HL-60/S4 treated with retinoic acid at 250 ng/mL for 4 days and 3 days (cell line): ENCODE data around the gene TEF.

Experiments used
- in situ Hi-C: fragments of 300-500 bp; cut with MboI; formaldehyde crosslinking; loops from 2 replicates; pipeline ENCODE4 v1.7.0; 2022; ENCODE audit warnings: low sequenced_read_pairs

Gene TEF

GRCh38 chr22:41380993-41381328, 781 bp upstream of the TEF start:
- in situ Hi-C loops: no loop called here

GRCh38 chr22:41382098-41382578, 396 bp downstream of the TEF start:
- in situ Hi-C loops: no loop called here

GRCh38 chr22:41382610-41383009, 868 bp downstream of the TEF start:
- in situ Hi-C loops: no loop called here

- in situ Hi-C loops: no loop called here
Measured at GRCh38 chr22:41383085-41383484, 1.3 kb downstream of the TEF start.

GRCh38 chr22:41384128-41384527, 2.4 kb downstream of the TEF start:
- in situ Hi-C loops: no loop called here

GRCh38 chr22:41387341-41387740, 5.6 kb downstream of the TEF start:
- in situ Hi-C loops: no loop called here

- in situ Hi-C loops: no loop called here
Measured at GRCh38 chr22:41394012-41394356, 12.2 kb downstream of the TEF start.

- in situ Hi-C loops: no loop called here
Measured at GRCh38 chr22:41395531-41396240, 13.9 kb downstream of the TEF start.

GRCh38 chr22:41397143-41397811, 15.5 kb downstream of the TEF start:
- in situ Hi-C loops: no loop called here

- in situ Hi-C loops: no loop called here
Measured at GRCh38 chr22:41398921-41399320, 17.2 kb downstream of the TEF start.

GRCh38 chr22:41401781-41402648, 20.3 kb downstream of the TEF start:
- in situ Hi-C loops: loop anchor here (5.0 kb wide), 1 partner anchor 115 kb away; no protein-coding TSS in a partner anchor

- in situ Hi-C loops: loop anchor here (5.0 kb wide), 1 partner anchor 114 kb away; no protein-coding TSS in a partner anchor
Measured at GRCh38 chr22:41402851-41403250, 21.1 kb downstream of the TEF start.

- in situ Hi-C loops: loop anchor here (5.0 kb wide), 1 partner anchor 114 kb away; no protein-coding TSS in a partner anchor
Measured at GRCh38 chr22:41403532-41404318, 22.0 kb downstream of the TEF start.

GRCh38 chr22:41405588-41405987, 23.8 kb downstream of the TEF start:
- in situ Hi-C loops: no loop called here

GRCh38 chr22:41406410-41406809, 24.7 kb downstream of the TEF start:
- in situ Hi-C loops: no loop called here

GRCh38 chr22:41407433-41407832, 25.7 kb downstream of the TEF start:
- in situ Hi-C loops: no loop called here

GRCh38 chr22:41408665-41409064, 26.9 kb downstream of the TEF start:
- in situ Hi-C loops: no loop called here

- in situ Hi-C loops: no loop called here
Measured at GRCh38 chr22:41410311-41410751, 28.6 kb downstream of the TEF start.

- in situ Hi-C loops: no loop called here
Measured at GRCh38 chr22:41411021-41411851, 29.5 kb downstream of the TEF start.

- in situ Hi-C loops: no loop called here
Measured at GRCh38 chr22:41415554-41415953, 33.8 kb downstream of the TEF start.
